GM21381 (cell line): Measurements from ENCODE around the gene EXPH5.

Source experiments
- ATAC-seq: cut with Tn5 transposase; IDR thresholded peaks from one replicate; pipeline ENCODE4 v1.9.1; 2021; ENCODE audit warnings: mild to moderate bottlenecking, moderate library complexity; ENCODE audit not compliant: unreplicated experiment

Gene EXPH5

DNA sequence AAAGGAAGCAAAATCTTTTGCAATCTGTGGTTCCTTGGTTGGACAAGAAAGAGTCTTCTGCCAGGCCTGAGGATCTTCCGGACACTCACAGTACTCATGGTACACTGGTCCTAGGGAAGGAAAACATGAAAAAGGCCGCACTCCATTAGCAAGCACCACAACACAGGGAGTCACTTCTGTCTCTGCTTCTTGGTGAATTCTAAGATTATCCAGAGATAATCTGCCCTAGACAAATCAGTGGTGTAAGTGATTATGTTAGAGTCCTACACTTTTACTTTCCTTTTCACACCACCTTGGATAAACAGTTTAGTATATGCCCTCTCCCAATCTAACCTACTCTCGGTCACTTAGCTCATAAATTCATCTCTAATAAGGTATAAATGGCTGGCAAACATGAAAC, 107.2 kb downstream of the EXPH5 start:
- no peak for ATAC-seq

DNA sequence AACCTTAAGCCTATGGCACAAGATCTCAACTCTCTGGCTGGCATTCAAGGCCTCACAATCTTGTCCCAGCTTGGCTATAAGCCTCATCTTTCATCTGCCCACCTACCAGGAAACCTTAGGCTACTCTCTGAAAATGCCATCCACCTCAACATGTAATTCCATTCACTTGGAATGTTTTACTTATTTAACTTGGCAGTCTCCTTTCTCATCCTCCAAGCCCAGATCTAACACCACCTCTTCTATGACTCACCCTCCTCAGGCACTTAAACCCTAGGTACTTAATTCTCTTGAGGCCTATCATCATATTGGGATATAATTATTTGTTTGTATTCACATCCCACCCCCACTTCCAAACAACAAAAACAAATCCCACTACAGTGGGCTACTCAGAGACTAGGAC, 110.4 kb downstream of the EXPH5 start:
- ATAC-seq: no peak

DNA sequence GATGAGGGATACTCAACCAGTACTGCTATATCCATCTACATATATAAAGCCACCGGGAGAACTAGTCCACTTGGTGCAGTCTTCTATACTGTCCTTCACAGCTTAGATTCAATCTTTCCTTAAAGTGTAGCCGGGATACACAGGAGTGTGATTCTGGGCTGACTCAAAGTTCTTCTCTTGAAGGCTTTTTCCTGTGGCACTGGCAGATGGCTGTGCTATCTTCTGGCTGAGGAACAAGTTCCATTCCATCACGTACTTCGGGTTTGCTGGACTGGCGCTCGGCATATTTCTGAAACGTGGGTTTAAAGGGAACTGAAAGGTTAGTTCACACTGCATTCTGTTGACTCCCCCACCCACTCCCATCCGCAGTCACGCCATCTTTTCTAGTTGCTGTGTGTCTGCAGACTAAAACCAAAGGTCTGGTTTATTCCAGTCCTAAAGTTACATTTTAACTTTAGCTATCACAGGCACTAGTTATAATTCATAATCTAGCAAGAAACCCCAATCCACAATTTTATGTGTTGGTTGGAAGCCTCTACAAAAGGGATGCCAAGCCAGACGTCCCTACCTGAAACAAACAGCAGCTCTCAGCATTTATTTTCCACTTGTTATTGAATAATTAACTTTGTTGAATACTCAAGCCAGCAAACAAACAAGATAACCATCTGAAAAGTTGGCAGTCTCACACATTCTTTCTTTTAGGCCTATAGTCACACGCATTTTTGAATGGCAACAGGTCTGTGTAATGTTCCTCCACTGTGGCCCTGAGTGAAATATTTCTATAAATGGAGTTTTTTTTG, 118.7 kb downstream of the EXPH5 start:
- no peak for ATAC-seq

DNA sequence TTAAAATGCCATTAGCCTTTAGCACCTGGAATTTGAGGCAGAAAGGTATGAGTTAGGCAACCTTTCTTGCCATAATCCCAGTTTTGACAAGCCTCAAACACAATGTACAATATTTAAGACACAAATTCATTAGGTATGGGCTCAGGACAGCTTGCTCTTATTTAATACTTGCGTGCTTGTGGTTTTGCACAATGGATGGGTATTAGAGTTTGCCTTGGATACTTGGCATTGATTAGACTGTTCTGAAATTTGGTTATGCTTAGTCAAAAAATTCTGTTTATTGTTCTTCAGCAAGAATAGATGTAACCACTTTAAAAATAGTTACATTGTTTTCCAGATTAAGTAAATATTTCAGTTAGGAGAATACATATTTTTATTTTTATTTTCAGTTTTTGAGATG, 120.9 kb downstream of the EXPH5 start:
- ATAC-seq: no peak

DNA sequence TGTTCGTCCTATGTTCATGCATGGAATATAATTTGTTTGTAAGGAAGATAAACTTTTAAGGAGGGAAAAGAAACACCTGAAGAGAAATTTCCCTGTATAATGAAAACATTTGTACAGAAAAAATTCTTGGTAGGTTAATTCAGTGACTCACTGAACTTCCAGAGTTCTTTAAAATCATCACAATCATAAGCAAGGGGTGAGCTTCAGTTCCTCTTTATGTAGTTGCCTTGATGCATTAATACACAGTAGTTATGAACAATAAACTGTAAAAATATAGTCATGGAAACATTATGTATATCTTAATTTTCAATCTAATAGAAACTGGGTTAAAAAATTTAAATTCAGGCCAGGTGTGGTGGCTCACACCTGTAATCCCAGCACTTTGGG, 125.1 kb downstream of the EXPH5 start:
- no peak for ATAC-seq

DNA sequence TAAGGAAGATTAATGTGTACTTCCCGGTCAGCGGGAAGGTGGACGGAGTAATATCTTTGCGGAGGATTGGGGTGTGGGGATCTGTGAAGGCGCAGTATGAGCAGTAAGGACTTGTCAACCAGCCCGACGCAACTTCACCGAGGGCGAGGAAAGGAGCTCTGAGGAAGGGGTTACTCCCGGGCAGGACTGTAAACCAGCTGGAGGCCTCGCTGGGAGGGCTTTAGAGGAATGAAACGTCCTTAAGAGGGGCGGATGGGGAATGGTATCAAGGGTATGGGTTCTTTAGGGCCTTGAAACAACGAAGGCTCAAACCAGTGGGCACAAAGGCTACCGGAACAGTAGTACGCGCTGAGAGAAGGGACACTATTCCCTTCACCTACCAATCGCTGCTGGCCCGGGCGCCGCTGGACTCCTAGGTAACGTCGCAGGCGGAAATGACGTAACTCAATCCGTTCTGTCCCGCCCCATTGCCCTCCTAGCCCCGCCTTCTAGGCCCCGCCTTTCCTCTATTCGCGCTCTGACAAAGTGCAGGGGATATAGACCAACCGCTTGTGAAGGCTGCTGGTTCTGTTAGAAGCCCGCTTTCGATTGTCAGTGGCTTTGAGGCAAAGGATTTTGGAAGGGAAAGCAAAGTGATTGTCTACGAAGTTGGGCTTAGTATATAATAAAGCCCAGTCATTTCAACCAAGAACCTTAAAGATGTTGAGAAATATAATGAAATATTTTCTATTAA, 126.3 kb downstream of the EXPH5 start, which contains the start of gene C11orf65:
TSS of gene C11orf65 (minus strand) at position 439 of the 733 bp plus-strand sequence. CDS start 5,970 bp downstream, outside the sequence.
- peak; percentile 100 for ATAC-seq

DNA sequence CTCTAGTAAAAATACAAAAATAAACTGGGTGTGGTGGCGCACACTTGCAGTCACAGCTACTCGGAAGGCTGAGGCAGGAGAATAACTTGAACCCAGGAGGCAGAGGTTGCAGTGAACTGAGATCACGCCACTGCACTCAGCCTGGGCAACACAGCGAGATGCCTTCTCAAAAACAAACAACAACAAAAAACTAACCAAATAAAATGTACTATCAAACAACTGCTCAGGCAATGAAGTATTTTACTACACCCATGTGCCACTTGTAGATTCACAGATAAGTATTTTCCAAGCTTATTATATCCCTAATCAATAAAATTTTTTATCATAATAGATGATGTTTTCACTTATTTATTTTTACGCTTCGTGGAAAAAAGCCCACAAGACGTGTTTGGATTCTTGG, 127.2 kb downstream of the EXPH5 start:
- ATAC-seq: no peak
